Skeletal muscle tissue (tissue), 4 donors: ENCODE results near the gene WAS. TPM values are rescaled to one million over a fixed set of nuclear protein-coding genes. Genes with fewer than 3 reads are reported as not detected.

Source experiments
- H3K27ac ChIP-seq: one replicate; pipeline ENCODE4 v1.7.0; 2013; ENCODE audit warnings: mild to moderate bottlenecking, low read depth, low read length, inconsistent platforms
- H3K27me3 ChIP-seq, 3 donors: one replicate each; pipeline ENCODE4 v1.7.0; 2013; ENCODE audit warnings: low read length in 3 of 3; ENCODE audit not compliant: control insufficient read depth in 3 of 3, insufficient read depth in 3 of 3
- H3K36me3 ChIP-seq, 3 donors: one replicate each; pipeline ENCODE4 v1.7.0; 2013; ENCODE audit warnings: low read length in 3 of 3; ENCODE audit not compliant: control insufficient read depth in 3 of 3, insufficient read depth in 3 of 3
- H3K4me1 ChIP-seq, 3 donors: one replicate each; pipeline ENCODE4 v1.7.0; 2013; ENCODE audit warnings: low read length in 3 of 3, mild to moderate bottlenecking in 3 of 3; ENCODE audit not compliant: control insufficient read depth in 3 of 3, insufficient read depth in 3 of 3
- H3K4me3 ChIP-seq, 3 donors: one replicate each; pipeline ENCODE4 v1.7.0; 2013; ENCODE audit warnings: low read length in 3 of 3
- H3K9ac ChIP-seq, 3 donors: one replicate each; pipeline ENCODE4 v1.7.0; 2013; ENCODE audit warnings: low read length in 3 of 3, mild to moderate bottlenecking in 3 of 3, moderate library complexity in 2 of 3, low read depth in 1 of 3
- H3K9me3 ChIP-seq, 3 donors: one replicate each; pipeline ENCODE4 v1.7.0; 2013; ENCODE audit warnings: low read length in 3 of 3; ENCODE audit not compliant: control insufficient read depth in 3 of 3
- total RNA-seq: library from RNA; depleted of rRNA; stranded (reverse); fragments of >200 nt; gene quantifications from one replicate; pipeline ENCODE4 v1.2.3, GENCODE V29; 2014
- donor health status: Osteomylitis.

Gene WAS
- total RNA-seq, 1 donor from 2014 or later = 1.0 TPM

DNA sequence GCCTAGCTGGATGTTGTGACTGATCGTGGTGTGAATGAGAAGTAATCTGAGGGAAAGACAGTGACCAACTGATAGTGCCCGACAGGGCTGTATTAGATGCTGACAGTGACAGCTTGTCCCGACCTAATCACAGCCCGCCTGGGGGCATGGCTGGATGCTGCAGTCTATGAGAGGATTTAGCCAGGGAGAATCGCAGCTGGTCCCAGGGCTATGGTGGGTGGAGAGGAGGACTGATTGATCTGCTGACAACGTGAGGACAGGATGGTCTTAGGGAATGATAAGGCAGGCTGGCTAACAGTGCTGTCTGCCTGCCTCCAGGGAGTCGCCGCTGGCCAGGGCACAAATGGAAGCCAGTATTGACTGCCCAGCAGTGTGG, 12.3 kb downstream of the WAS start:
- H3K9me3 ChIP-seq = no peaks in the 10 kb centered on the region
- peak overlapping the region; percentile 71 to 88 (median 76) for H3K4me3 ChIP-seq
- H3K4me1 ChIP-seq = peaks cover 10 to 16% (median 15%) of the 10 kb centered on the region in 3 donors
- H3K9ac ChIP-seq = peak overlapping the region; percentile 87 to 91 (median 90)
- H3K27ac ChIP-seq = peak overlapping the region; percentile 92
- peaks cover 0 to 1% (median 0%) of the 10 kb centered on the region in 3 donors for H3K27me3 ChIP-seq
- peaks cover 5 to 8% (median 7%) of the 10 kb centered on the region in 3 donors for H3K36me3 ChIP-seq

GRCh38 chrX:48696301-48696908, 12.8 kb downstream of the WAS start, which contains the start of gene SUV39H1:
SUV39H1 (plus strand) TSS chrX:48696734; CDS start chrX:48696785, 51 bp downstream.
- Histone ChIP-seq H3K4me1 (peaks cover 10 to 16% (median 15%) of the 10 kb centered on the region in 3 donors), H3K9me3 (no peaks in the 10 kb centered on the region), H3K9ac (peak within 1 kb of the TSS; percentile 87 to 91 (median 90)), H3K27ac (peak within 1 kb of the TSS; percentile 92), H3K27me3 (no peaks in the 10 kb centered on the region), H3K36me3 (peaks cover 8 to 11% (median 9%) of the 10 kb centered on the region in 3 donors), H3K4me3 (peak within 1 kb of the TSS; percentile 71 to 88 (median 76))

DNA sequence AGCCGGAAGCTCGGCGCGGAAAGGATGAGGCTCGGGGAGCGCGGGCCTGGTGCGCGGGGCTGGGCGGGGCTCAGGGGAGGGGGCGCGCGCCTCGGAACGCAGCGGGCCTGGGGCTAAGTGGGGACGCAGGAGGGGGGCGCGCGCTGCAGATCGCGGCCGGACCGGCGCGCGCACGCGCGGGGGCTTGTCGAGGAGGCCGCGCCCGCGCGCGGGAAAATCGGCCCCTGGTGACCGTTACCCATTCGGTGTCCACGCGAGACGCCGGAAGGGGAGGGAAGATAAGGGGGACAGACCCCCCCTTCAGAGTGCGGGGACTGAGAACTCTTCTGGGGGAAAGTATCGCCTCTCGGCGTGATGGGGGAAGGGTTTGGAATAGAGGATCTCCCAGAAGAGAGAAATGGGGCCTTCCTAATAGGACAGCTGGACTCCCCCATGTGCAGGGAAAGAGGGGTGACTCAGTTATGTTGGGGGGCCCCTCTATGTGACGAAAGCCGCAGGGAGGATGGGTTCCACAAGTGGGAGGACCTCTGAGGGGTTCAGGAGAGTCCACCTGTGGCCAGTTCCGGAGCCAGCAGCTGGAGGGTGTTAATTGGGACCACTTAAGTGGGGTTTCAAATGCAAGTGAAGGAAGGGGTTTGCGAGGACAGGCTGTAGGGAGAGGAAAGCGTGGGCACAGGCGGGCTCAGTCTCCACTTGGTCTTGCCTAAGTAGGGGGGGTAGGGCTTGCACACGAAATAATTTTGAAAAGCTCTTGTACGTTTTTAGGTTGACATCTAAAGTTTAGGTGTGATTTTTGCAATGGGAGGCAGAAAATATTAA, 13.5 kb downstream of the WAS start:
- Histone ChIP-seq H3K9me3 (no peaks in the 10 kb centered on the region), H3K4me3 (peak overlapping the region; percentile 63 to 69 (median 65)), H3K4me1 (peaks cover 10 to 16% (median 15%) of the 10 kb centered on the region in 3 donors), H3K36me3 (peaks cover 8 to 13% (median 12%) of the 10 kb centered on the region in 3 donors), H3K27ac (no peak overlapping the region), H3K9ac (peak overlapping the region; percentile 65 to 91 (median 87)), H3K27me3 (no peaks in the 10 kb centered on the region)

GRCh38 chrX:48698306-48698705, 14.7 kb downstream of the WAS start:
- no peaks in the 10 kb centered on the region for H3K27me3 ChIP-seq
- no peak overlapping the region for H3K27ac ChIP-seq
- H3K9me3 ChIP-seq = no peaks in the 10 kb centered on the region
- H3K4me3 ChIP-seq = no peak overlapping the region
- H3K36me3 ChIP-seq = peaks cover 12 to 19% (median 16%) of the 10 kb centered on the region in 3 donors
- no peak overlapping the region for H3K9ac ChIP-seq
- H3K4me1 ChIP-seq = peaks cover 10 to 16% (median 15%) of the 10 kb centered on the region in 3 donors

DNA sequence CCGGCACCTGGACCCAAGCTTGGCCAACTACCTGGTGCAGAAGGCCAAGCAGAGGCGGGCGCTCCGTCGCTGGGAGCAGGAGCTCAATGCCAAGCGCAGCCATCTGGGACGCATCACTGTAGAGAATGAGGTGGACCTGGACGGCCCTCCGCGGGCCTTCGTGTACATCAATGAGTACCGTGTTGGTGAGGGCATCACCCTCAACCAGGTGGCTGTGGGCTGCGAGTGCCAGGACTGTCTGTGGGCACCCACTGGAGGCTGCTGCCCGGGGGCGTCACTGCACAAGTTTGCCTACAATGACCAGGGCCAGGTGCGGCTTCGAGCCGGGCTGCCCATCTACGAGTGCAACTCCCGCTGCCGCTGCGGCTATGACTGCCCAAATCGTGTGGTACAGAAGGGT, 16.6 kb downstream of the WAS start:
- H3K9ac ChIP-seq = no peak overlapping the region
- no peaks in the 10 kb centered on the region for H3K27me3 ChIP-seq
- H3K4me1 ChIP-seq = peaks cover 9 to 12% (median 10%) of the 10 kb centered on the region in 3 donors
- H3K27ac ChIP-seq = no peak overlapping the region
- peaks cover 12 to 19% (median 17%) of the 10 kb centered on the region in 3 donors for H3K36me3 ChIP-seq
- H3K4me3 ChIP-seq = no peak overlapping the region
- no peaks in the 10 kb centered on the region for H3K9me3 ChIP-seq

DNA sequence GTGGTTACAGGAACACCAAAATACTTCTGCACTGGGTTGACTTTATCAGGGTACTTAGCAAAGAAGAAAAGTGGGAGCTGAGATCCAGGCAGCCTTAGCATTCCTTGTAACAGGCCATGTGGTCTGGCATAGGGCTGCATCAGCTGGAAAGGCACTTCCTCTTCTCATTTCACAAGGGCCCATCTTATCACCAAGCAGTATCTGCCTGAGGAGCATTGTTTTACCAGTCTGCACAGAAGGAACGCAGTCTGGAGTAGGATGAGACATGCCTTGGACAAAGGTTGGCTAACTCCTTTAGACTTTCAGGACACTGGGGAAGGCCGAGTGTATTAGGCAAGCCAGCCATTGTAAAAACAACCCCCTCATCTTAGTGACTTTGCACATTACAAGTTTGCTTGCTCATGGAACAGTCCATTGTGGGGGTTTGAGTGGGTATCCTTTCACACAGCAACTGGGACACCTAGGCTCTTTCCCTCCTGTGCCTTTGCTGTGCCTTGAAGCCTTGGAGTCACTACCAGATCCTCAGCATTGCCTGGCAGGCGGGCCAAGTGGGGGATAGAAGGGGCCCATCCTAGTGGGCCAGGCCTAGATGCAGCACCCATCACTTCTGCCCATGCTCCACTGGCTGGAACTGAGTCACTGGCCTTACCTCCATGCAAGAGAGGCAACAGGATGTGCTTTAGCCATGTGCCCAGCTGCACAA, 17.5 kb downstream of the WAS start:
- Histone ChIP-seq H3K9ac (no peak overlapping the region), H3K9me3 (no peaks in the 10 kb centered on the region), H3K27me3 (no peaks in the 10 kb centered on the region), H3K4me1 (peaks cover 4 to 5% (median 4%) of the 10 kb centered on the region in 3 donors), H3K36me3 (peaks cover 12 to 19% (median 17%) of the 10 kb centered on the region in 3 donors), H3K4me3 (no peak overlapping the region), H3K27ac (no peak overlapping the region)

DNA sequence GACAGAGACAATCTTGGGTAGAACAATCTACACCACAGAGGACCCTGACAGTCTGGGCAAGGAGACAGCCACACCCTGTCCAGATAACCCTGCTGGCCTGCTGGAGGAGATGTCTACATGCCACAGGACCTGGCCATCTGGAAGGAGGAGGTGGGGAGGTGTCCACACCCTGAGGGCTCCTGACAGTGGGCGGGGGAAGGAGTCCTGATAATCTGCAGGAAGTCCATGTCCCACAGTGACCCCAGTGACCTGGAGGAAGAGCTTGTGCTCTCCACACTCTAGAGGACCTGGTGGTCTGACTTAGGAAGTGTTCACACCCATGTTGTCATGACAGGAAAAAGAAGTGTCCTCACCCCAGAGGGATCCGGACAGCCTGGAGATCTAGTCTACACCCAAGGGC, 18.4 kb downstream of the WAS start:
- Histone ChIP-seq H3K4me1 (peaks cover 4 to 5% (median 4%) of the 10 kb centered on the region in 3 donors), H3K36me3 (peaks cover 14 to 19% (median 19%) of the 10 kb centered on the region in 3 donors), H3K27me3 (no peaks in the 10 kb centered on the region), H3K9me3 (no peaks in the 10 kb centered on the region), H3K4me3 (no peak overlapping the region), H3K9ac (no peak overlapping the region), H3K27ac (no peak overlapping the region)

- Histone ChIP-seq H3K27ac (no peak overlapping the region), H3K4me3 (no peak overlapping the region), H3K27me3 (no peaks in the 10 kb centered on the region)
Measured at GRCh38 chrX:48702716-48703115, 19.1 kb downstream of the WAS start.

GRCh38 chrX:48703228-48703627, 19.6 kb downstream of the WAS start:
- no peaks in the 10 kb centered on the region for H3K27me3 ChIP-seq
- no peaks in the 10 kb centered on the region for H3K9me3 ChIP-seq
- no peak overlapping the region for H3K9ac ChIP-seq
- H3K36me3 ChIP-seq = peaks cover 17 to 19% (median 19%) of the 10 kb centered on the region in 3 donors
- no peak overlapping the region for H3K4me3 ChIP-seq
- H3K27ac ChIP-seq = no peak overlapping the region
- no peaks in the 10 kb centered on the region for H3K4me1 ChIP-seq

More at GRCh38 chrX:48702716-48703115, 19.1 kb downstream of the WAS start:
- no peaks in the 10 kb centered on the region for H3K4me1 ChIP-seq
- H3K36me3 ChIP-seq = peaks cover 17 to 19% (median 19%) of the 10 kb centered on the region in 3 donors
- no peaks in the 10 kb centered on the region for H3K9me3 ChIP-seq
- no peak overlapping the region for H3K9ac ChIP-seq
